HAP-1 (cell line): ENCODE data around the gene TBC1D22A.

Experiments
- DNase-seq, 2 experiments: peaks; one replicate each; pipeline ENCODE4 v3.0.0-alpha.2; 2016 to 2020; ENCODE audit warnings: low spot score in 2 of 2
- H3K27me3 ChIP-seq: fragments of 250-450 bp; sonication (Bioruptor Pico); 2 replicates; pipeline ENCODE4 v1.5.1; 2020; ENCODE audit warnings: low read depth, mild to moderate bottlenecking, moderate library complexity
- H3K36me3 ChIP-seq: fragments of 250-450 bp; sonication (Bioruptor Pico); replicated peaks from 2 replicates; pipeline ENCODE4 v1.5.1; 2020; ENCODE audit warnings: mild to moderate bottlenecking
- H3K4me1 ChIP-seq: fragments of 250-450 bp; sonication (Bioruptor Pico); 2 replicates; pipeline ENCODE4 v1.5.1; 2020; ENCODE audit warnings: mild to moderate bottlenecking
- H3K4me3 ChIP-seq: fragments of 250-450 bp; sonication (Bioruptor Pico); 2 replicates; pipeline ENCODE4 v1.5.1; 2020; ENCODE audit warnings: mild to moderate bottlenecking, moderate library complexity
- H3K9me3 ChIP-seq: fragments of 250-450 bp; sonication (Bioruptor Pico); 2 replicates; pipeline ENCODE4 v1.5.1; 2020; ENCODE audit warnings: mild to moderate bottlenecking, moderate library complexity
- in situ Hi-C: fragments of 300-500 bp; cut with MboI; formaldehyde crosslinking; loops from 3 replicates; pipeline ENCODE4 v1.14.3; 2020; ENCODE audit warnings: low sequenced_read_pairs, inconsistent platforms, mixed read lengths

TBC1D22A gene

DNA sequence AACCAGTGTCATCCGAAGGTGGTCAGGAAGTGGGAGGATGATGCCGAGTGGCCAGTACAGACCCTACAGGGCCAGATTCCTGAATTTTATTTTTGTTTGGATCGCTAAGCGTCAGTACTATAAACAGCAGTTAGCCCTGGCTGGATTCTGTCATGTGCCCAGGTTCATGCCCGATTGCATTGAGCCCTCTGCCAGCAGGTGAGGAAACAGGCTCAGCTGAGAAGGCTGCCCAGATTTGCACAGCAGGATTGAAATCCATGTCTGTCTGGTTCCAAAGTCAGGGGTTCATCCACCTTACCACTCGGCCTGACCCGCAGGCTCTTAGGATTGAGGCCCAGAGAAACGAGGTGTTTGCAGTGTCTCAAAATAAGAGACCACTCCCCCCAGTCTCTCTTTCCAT, 9.1 kb upstream of the TBC1D22A start:
- Histone ChIP-seq H3K4me1 (no peaks in the 10 kb centered on the region), H3K4me3 (no peak overlapping the region), H3K36me3 (no peaks in the 10 kb centered on the region), H3K9me3 (peaks cover 17% of the 10 kb centered on the region), H3K27me3 (peaks cover 19% of the 10 kb centered on the region)
- in situ Hi-C loops = no loop called here
- DNase-seq = no peak

- Histone ChIP-seq H3K9me3 (peaks cover 17% of the 10 kb centered on the region), H3K27me3 (peaks cover 15% of the 10 kb centered on the region), H3K4me3 (no peak overlapping the region), H3K4me1 (no peaks in the 10 kb centered on the region), H3K36me3 (no peaks in the 10 kb centered on the region)
- in situ Hi-C loops = no loop called here
- no peak for DNase-seq
Observed at GRCh38 chr22:46753761-46754109, 8.7 kb upstream of the TBC1D22A start.

- no peak overlapping the region for H3K4me3 ChIP-seq
- in situ Hi-C loops = no loop called here
- DNase-seq = no peak
- peaks cover 17% of the 10 kb centered on the region for H3K9me3 ChIP-seq
- H3K36me3 ChIP-seq = no peaks in the 10 kb centered on the region
- H3K4me1 ChIP-seq = no peaks in the 10 kb centered on the region; the same call in 1 of the 2 replicates
- H3K27me3 ChIP-seq = peaks cover 10% of the 10 kb centered on the region
Observed at GRCh38 chr22:46754110-46754799, 8.2 kb upstream of the TBC1D22A start.

DNA sequence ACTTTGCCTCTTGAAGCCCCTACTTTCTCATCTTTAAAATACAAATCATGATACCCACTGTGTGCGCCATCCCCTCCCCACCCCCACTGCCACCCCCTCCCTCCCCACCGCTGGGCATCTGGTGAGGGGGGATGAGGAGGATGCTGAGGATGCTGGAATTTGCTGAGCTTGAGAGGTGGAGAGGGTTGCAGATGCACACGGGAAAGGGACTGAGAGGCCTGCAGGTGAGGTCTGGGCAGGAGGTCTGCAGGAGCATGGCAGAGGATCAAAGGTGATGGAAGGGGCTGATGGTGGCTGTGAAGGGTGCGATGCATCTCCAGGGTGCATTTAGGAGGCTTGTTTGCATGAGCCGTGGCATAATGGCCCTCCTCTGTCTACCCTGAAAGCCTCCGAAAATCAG, 7.6 kb upstream of the TBC1D22A start:
- Histone ChIP-seq H3K4me1 (no peaks in the 10 kb centered on the region; the same call in 1 of the 2 replicates), H3K4me3 (no peak overlapping the region), H3K27me3 (peaks cover 4% of the 10 kb centered on the region; the same call in 1 of the 2 replicates), H3K36me3 (no peaks in the 10 kb centered on the region), H3K9me3 (peaks cover 17% of the 10 kb centered on the region)
- no peak for DNase-seq
- in situ Hi-C loops = no loop called here

GRCh38 chr22:46755525-46755924, 6.9 kb upstream of the TBC1D22A start:
- in situ Hi-C loops = no loop called here
- H3K4me3 ChIP-seq = no peak overlapping the region

DNA sequence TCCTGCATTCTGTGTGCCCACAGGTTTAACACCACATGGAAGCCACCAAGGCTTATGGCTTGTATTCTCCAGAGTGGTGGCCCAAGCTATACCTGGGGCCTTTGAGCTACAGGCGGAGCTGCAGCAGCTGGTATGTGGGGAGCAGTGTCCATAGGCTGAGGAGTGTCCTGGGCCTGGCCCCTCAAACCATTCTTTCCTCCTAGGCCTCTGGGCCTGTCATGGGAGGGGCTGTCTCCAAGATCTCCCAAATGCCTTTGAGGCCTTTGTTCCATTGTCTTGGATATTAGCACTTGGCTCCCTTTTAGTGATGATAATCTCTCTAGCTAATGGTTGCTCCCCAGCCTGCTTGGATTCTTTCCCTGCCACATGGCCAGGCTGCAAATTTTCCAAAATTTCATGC, 6.4 kb upstream of the TBC1D22A start:
- Histone ChIP-seq H3K4me1 (no peaks in the 10 kb centered on the region; the same call in 1 of the 2 replicates), H3K27me3 (no peaks in the 10 kb centered on the region), H3K36me3 (no peaks in the 10 kb centered on the region), H3K9me3 (peaks cover 17% of the 10 kb centered on the region), H3K4me3 (no peak overlapping the region)
- in situ Hi-C loops = no loop called here
- DNase-seq = no peak

More at GRCh38 chr22:46755525-46755924, 6.9 kb upstream of the TBC1D22A start:
- H3K36me3 ChIP-seq = no peaks in the 10 kb centered on the region
- no peak for DNase-seq
- H3K27me3 ChIP-seq = no peaks in the 10 kb centered on the region
- peaks cover 17% of the 10 kb centered on the region for H3K9me3 ChIP-seq
- H3K4me1 ChIP-seq = no peaks in the 10 kb centered on the region; the same call in 1 of the 2 replicates

DNA sequence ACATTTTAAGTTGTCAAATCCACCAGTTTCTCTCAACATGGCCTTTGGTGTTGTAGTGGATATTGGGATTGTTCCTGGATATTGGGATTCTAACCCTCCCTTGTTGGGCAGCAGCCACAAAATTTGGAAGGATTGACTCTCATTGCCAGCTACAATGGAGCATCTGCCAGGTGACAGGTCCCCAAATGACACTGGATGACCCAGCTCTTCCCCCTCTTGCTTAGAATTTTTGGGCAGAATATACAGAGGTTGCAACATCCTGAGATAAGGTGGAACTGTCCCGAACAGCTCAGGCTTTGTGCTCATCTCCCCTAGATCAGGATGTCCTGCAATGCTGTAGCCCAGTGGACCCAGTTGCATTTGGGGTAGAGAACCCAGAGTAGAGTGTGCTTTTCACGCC, 5.3 kb upstream of the TBC1D22A start:
- Histone ChIP-seq H3K36me3 (no peaks in the 10 kb centered on the region), H3K4me1 (no peaks in the 10 kb centered on the region; the same call in none of the 2 replicates), H3K9me3 (peaks cover 17% of the 10 kb centered on the region), H3K4me3 (no peak overlapping the region), H3K27me3 (no peaks in the 10 kb centered on the region)
- DNase-seq = no peak
- in situ Hi-C loops = no loop called here

DNA sequence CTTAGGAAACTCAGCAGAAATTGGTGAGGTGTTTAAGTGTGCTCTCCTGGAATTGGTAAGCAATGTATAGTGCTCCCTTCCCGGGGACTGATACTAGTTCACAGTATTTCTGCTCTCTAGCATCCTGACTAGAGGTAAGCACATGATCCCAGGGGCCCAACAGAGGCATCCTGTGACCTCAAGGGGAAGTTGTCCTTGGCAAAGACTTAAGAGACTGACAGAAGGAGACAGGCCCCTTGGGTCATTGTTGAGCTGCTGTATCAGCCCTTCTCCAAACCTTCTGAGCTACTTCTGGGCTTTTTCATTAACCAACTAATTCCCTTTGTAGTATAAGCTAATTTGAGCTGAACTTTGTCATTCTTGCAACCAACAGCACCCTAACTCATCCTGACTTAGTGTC, 4.3 kb upstream of the TBC1D22A start:
- no peak for DNase-seq
- in situ Hi-C loops = no loop called here
- Histone ChIP-seq H3K4me1 (no peaks in the 10 kb centered on the region; the same call in none of the 2 replicates), H3K4me3 (no peak overlapping the region), H3K9me3 (peaks cover 17% of the 10 kb centered on the region), H3K27me3 (no peaks in the 10 kb centered on the region), H3K36me3 (no peaks in the 10 kb centered on the region)

- peak; percentile 50 to 70 for DNase-seq
- Histone ChIP-seq H3K9me3 (peaks cover 17% of the 10 kb centered on the region), H3K4me1 (no peaks in the 10 kb centered on the region; the same call in none of the 2 replicates), H3K27me3 (no peaks in the 10 kb centered on the region), H3K4me3 (no peak overlapping the region), H3K36me3 (no peaks in the 10 kb centered on the region)
- in situ Hi-C loops = no loop called here
Observed at GRCh38 chr22:46758867-46759290, 3.6 kb upstream of the TBC1D22A start.

DNA sequence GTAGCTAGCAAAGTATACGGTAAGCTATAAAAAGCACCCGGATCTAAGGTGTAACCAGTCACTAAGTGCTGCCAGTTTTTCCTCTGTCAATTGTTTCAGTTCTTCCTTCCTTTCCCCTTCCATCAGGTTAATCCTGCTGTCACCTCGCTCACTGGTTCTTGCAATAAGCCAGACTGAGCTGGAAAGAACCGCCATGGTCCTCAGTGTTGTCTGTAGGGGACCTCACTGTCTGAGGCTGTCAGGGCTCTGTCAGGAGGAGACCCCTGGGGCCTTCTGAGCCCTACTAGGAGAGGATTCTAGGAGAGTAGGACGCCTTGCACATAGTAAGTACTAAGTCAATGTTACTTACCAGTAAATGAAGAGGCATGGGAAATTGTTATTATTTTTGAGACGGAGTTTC, 1.4 kb upstream of the TBC1D22A start:
- Histone ChIP-seq H3K4me3 (peak overlapping the region; percentile 87; the same call in 1 of the 2 replicates), H3K9me3 (peaks cover 11% of the 10 kb centered on the region), H3K27me3 (no peaks in the 10 kb centered on the region), H3K4me1 (no peaks in the 10 kb centered on the region; the same call in none of the 2 replicates), H3K36me3 (peaks cover 7% of the 10 kb centered on the region; the same call in 1 of the 2 replicates)
- in situ Hi-C loops = no loop called here
- no peak for DNase-seq

DNA sequence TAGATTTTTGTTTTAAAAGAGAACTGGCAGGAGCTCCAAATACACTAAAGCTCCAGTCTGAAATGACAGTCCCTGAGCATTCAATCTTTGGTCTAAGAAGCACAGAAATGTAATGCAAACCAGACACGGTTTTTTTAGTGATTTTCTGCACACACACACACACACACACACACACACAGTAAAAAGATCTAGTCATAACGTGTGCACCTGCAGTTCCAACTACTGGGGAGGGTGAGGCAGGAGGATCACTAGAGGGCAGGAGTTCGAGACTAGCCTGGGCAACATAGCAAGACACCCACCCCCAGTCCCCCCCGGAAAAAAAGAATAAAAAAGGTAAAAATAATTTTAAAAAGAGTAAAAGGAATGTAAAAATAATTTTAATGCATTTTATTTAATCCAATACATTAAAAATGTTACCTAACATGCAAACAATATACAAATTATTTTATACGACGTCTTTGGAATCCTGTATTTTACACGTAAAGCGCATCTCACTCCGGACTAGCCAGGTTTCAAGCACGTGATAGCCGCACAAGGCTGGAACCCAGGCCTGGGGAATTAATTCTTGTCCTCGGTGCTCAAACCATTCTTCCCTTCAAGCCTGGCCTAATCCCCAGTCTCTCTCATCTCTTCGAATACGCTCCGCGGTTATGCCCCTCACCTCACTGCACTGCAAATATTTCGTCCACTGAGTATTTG, 762 bp upstream of the TBC1D22A start:
- H3K36me3 ChIP-seq = peaks cover 7% of the 10 kb centered on the region; the same call in 1 of the 2 replicates
- H3K4me1 ChIP-seq = no peaks in the 10 kb centered on the region; the same call in none of the 2 replicates
- in situ Hi-C loops = no loop called here
- no peaks in the 10 kb centered on the region for H3K27me3 ChIP-seq
- no peak for DNase-seq
- H3K9me3 ChIP-seq = peaks cover 5% of the 10 kb centered on the region; the same call in 1 of the 2 replicates
- H3K4me3 ChIP-seq = peak overlapping the region; percentile 87

- Histone ChIP-seq H3K9me3 (no peaks in the 10 kb centered on the region), H3K36me3 (peaks cover 7% of the 10 kb centered on the region; the same call in 1 of the 2 replicates), H3K4me1 (no peaks in the 10 kb centered on the region; the same call in none of the 2 replicates), H3K27me3 (no peaks in the 10 kb centered on the region), H3K4me3 (peak overlapping the region; percentile 87)
- in situ Hi-C loops = no loop called here
- no peak for DNase-seq
Observed at GRCh38 chr22:46763051-46763705, 728 bp downstream of the TBC1D22A start.

- H3K4me3 ChIP-seq = no peak overlapping the region
Observed at GRCh38 chr22:46764140-46764680, 1.8 kb downstream of the TBC1D22A start.

More at GRCh38 chr22:46764140-46764680, 1.8 kb downstream of the TBC1D22A start:
- H3K4me1 ChIP-seq = no peaks in the 10 kb centered on the region; the same call in 1 of the 2 replicates
- in situ Hi-C loops = no loop called here
- H3K36me3 ChIP-seq = peaks cover 7% of the 10 kb centered on the region; the same call in 1 of the 2 replicates
- no peaks in the 10 kb centered on the region for H3K27me3 ChIP-seq
- no peaks in the 10 kb centered on the region for H3K9me3 ChIP-seq
- no peak for DNase-seq
